Measurements from ENCODE around the gene POMT2.

POMT2 gene

GRCh38 chr14:77316872-77317301 is 3.8 kb downstream of the POMT2 start:
- no peak for DNase-seq
- no peak overlapping the region for H3K4me3 ChIP-seq (ENCODE audit: low read length)
- peaks cover 28% of the 10 kb centered on the region for H3K79me2 ChIP-seq (ENCODE audit: control insufficient read depth, insufficient read depth, low read length)
- H3K27me3 ChIP-seq (ENCODE audit: insufficient read depth, low read length, poor library complexity): no peaks in the 10 kb centered on the region
- no CpG with 5 or more reads among the region's 5 CpGs for WGBS (ENCODE audit: extremely low coverage, insufficient coverage, low lambda C conversion rate)
- no peak overlapping the region for H4K5ac ChIP-seq (ENCODE audit: low read length)
- no peak overlapping the region for H3K9ac ChIP-seq (ENCODE audit: low read length)
- no peak overlapping the region for H2BK5ac ChIP-seq (ENCODE audit: low read length)
- H3K27ac ChIP-seq (ENCODE audit: low read depth, low read length): no peak overlapping the region
- H4K8ac ChIP-seq (ENCODE audit: low read depth, low read length): no peak overlapping the region
- H3K18ac ChIP-seq (ENCODE audit: low read length): no peak overlapping the region
- no peak overlapping the region for H3K4ac ChIP-seq (ENCODE audit: low read depth, low read length)
- peak overlapping the region; percentile 5 for H3K56ac ChIP-seq (ENCODE audit: low read length)
- H2AK5ac ChIP-seq (ENCODE audit: low read length): no peak overlapping the region
- H3K4me2 ChIP-seq (ENCODE audit: low read length): no peak overlapping the region
- peaks cover 12% of the 10 kb centered on the region for H3K79me1 ChIP-seq (ENCODE audit: low read length)
- no peak overlapping the region for H3K23ac ChIP-seq (ENCODE audit: low read length)
- H3K4me1 ChIP-seq (ENCODE audit: control insufficient read depth, low read depth, low read length): peaks cover 14% of the 10 kb centered on the region
- H2BK120ac ChIP-seq (ENCODE audit: low read depth, low read length): no peak overlapping the region
- H3K36me3 ChIP-seq (ENCODE audit: control insufficient read depth, insufficient read depth, low read length): no peaks in the 10 kb centered on the region
- no peak overlapping the region for H2BK15ac ChIP-seq (replicated peaks; ENCODE audit: low read depth)

- Histone ChIP-seq H4K8ac (ENCODE audit: low read depth, low read length) (no peak overlapping the region), H3K27me3 (ENCODE audit: insufficient read depth, low read length, poor library complexity) (no peaks in the 10 kb centered on the region), H3K4me1 (ENCODE audit: control insufficient read depth, low read depth, low read length) (peaks cover 14% of the 10 kb centered on the region), H2BK5ac (ENCODE audit: low read length) (no peak overlapping the region), H3K79me1 (ENCODE audit: low read length) (peaks cover 18% of the 10 kb centered on the region), H3K56ac (ENCODE audit: low read length) (no peak overlapping the region), H3K4me3 (ENCODE audit: low read length) (no peak overlapping the region), H2BK120ac (ENCODE audit: low read depth, low read length) (no peak overlapping the region), H3K23ac (ENCODE audit: low read length) (no peak overlapping the region), H3K9ac (ENCODE audit: low read length) (no peak overlapping the region), H3K4me2 (ENCODE audit: low read length) (no peak overlapping the region), H2BK15ac (replicated peaks; ENCODE audit: low read depth) (no peak overlapping the region), H4K5ac (ENCODE audit: low read length) (no peak overlapping the region), H3K4ac (ENCODE audit: low read depth, low read length) (no peak overlapping the region), H2AK5ac (ENCODE audit: low read length) (no peak overlapping the region), H3K36me3 (ENCODE audit: control insufficient read depth, insufficient read depth, low read length) (no peaks in the 10 kb centered on the region), H3K18ac (ENCODE audit: low read length) (no peak overlapping the region), H3K79me2 (ENCODE audit: control insufficient read depth, insufficient read depth, low read length) (peaks cover 28% of the 10 kb centered on the region), H3K27ac (ENCODE audit: low read depth, low read length) (no peak overlapping the region)
- no peak for DNase-seq
- no CpG with 5 or more reads among the region's 1 CpG for WGBS (ENCODE audit: extremely low coverage, insufficient coverage, low lambda C conversion rate)
Measured at GRCh38 chr14:77316195-77316505, 4.5 kb downstream of the POMT2 start.

- Histone ChIP-seq H3K4me3 (ENCODE audit: low read length) (no peak overlapping the region), H2BK5ac (ENCODE audit: low read length) (peak overlapping the region; percentile 7), H3K18ac (ENCODE audit: low read length) (peak overlapping the region; percentile 13), H3K79me2 (ENCODE audit: control insufficient read depth, insufficient read depth, low read length) (peaks cover 28% of the 10 kb centered on the region), H2BK120ac (ENCODE audit: low read depth, low read length) (no peak overlapping the region), H3K27me3 (ENCODE audit: insufficient read depth, low read length, poor library complexity) (no peaks in the 10 kb centered on the region), H2AK5ac (ENCODE audit: low read length) (peak overlapping the region; percentile 65), H3K4me2 (ENCODE audit: low read length) (no peak overlapping the region), H4K8ac (ENCODE audit: low read depth, low read length) (no peak overlapping the region), H3K4me1 (ENCODE audit: control insufficient read depth, low read depth, low read length) (peaks cover 14% of the 10 kb centered on the region), H3K56ac (ENCODE audit: low read length) (peak overlapping the region; percentile 40), H3K79me1 (ENCODE audit: low read length) (peaks cover 18% of the 10 kb centered on the region), H4K5ac (ENCODE audit: low read length) (no peak overlapping the region), H3K27ac (ENCODE audit: low read depth, low read length) (peak overlapping the region; percentile 15), H3K36me3 (ENCODE audit: control insufficient read depth, insufficient read depth, low read length) (no peaks in the 10 kb centered on the region), H3K4ac (ENCODE audit: low read depth, low read length) (peak overlapping the region; percentile 48), H3K9ac (ENCODE audit: low read length) (peak overlapping the region; percentile 5), H2BK15ac (replicated peaks; ENCODE audit: low read depth) (no peak overlapping the region), H3K23ac (ENCODE audit: low read length) (no peak overlapping the region)
- no CpG with 5 or more reads among the region's 10 CpGs for WGBS (ENCODE audit: extremely low coverage, insufficient coverage, low lambda C conversion rate)
- DNase-seq: no peak
Measured at GRCh38 chr14:77314539-77315457, 5.9 kb downstream of the POMT2 start.

GRCh38 chr14:77314043-77314442 is 6.6 kb downstream of the POMT2 start:
- no CpG with 5 or more reads among the region's 2 CpGs for WGBS (ENCODE audit: extremely low coverage, insufficient coverage, low lambda C conversion rate)
- Histone ChIP-seq H3K4me1 (ENCODE audit: control insufficient read depth, low read depth, low read length) (peaks cover 14% of the 10 kb centered on the region), H4K5ac (ENCODE audit: low read length) (no peak overlapping the region), H2BK15ac (replicated peaks; ENCODE audit: low read depth) (no peak overlapping the region), H3K79me2 (ENCODE audit: control insufficient read depth, insufficient read depth, low read length) (peaks cover 22% of the 10 kb centered on the region), H3K4me2 (ENCODE audit: low read length) (no peak overlapping the region), H3K56ac (ENCODE audit: low read length) (no peak overlapping the region), H2BK120ac (ENCODE audit: low read depth, low read length) (no peak overlapping the region), H3K79me1 (ENCODE audit: low read length) (peaks cover 14% of the 10 kb centered on the region), H3K27me3 (ENCODE audit: insufficient read depth, low read length, poor library complexity) (no peaks in the 10 kb centered on the region), H3K18ac (ENCODE audit: low read length) (peak overlapping the region; percentile 43), H3K23ac (ENCODE audit: low read length) (no peak overlapping the region), H3K27ac (ENCODE audit: low read depth, low read length) (peak overlapping the region; percentile 15), H4K8ac (ENCODE audit: low read depth, low read length) (no peak overlapping the region), H3K4me3 (ENCODE audit: low read length) (no peak overlapping the region), H3K9ac (ENCODE audit: low read length) (no peak overlapping the region), H3K36me3 (ENCODE audit: control insufficient read depth, insufficient read depth, low read length) (no peaks in the 10 kb centered on the region), H3K4ac (ENCODE audit: low read depth, low read length) (no peak overlapping the region), H2AK5ac (ENCODE audit: low read length) (no peak overlapping the region), H2BK5ac (ENCODE audit: low read length) (no peak overlapping the region)
- peak; percentile 94 for DNase-seq

- Histone ChIP-seq H3K79me2 (ENCODE audit: control insufficient read depth, insufficient read depth, low read length) (peaks cover 18% of the 10 kb centered on the region), H4K8ac (ENCODE audit: low read depth, low read length) (no peak overlapping the region), H3K4me3 (ENCODE audit: low read length) (no peak overlapping the region), H3K23ac (ENCODE audit: low read length) (no peak overlapping the region), H3K56ac (ENCODE audit: low read length) (no peak overlapping the region), H2AK5ac (ENCODE audit: low read length) (no peak overlapping the region), H3K4me2 (ENCODE audit: low read length) (no peak overlapping the region), H3K4me1 (ENCODE audit: control insufficient read depth, low read depth, low read length) (peaks cover 14% of the 10 kb centered on the region), H3K9ac (ENCODE audit: low read length) (no peak overlapping the region), H3K4ac (ENCODE audit: low read depth, low read length) (no peak overlapping the region), H3K18ac (ENCODE audit: low read length) (peak overlapping the region; percentile 43), H3K27ac (ENCODE audit: low read depth, low read length) (no peak overlapping the region), H2BK120ac (ENCODE audit: low read depth, low read length) (no peak overlapping the region), H3K36me3 (ENCODE audit: control insufficient read depth, insufficient read depth, low read length) (no peaks in the 10 kb centered on the region), H3K79me1 (ENCODE audit: low read length) (peaks cover 14% of the 10 kb centered on the region), H2BK15ac (replicated peaks; ENCODE audit: low read depth) (no peak overlapping the region), H4K5ac (ENCODE audit: low read length) (no peak overlapping the region), H2BK5ac (ENCODE audit: low read length) (no peak overlapping the region), H3K27me3 (ENCODE audit: insufficient read depth, low read length, poor library complexity) (no peaks in the 10 kb centered on the region)
- peak; percentile 86 for DNase-seq
- WGBS (ENCODE audit: extremely low coverage, insufficient coverage, low lambda C conversion rate): no CpG with 5 or more reads among the region's 1 CpG
Measured at GRCh38 chr14:77313371-77313770, 7.3 kb downstream of the POMT2 start.
